Tongue (tissue), 2 donors: ENCODE measurements around the gene YWHAQ. TPM values are rescaled to one million over a fixed set of nuclear protein-coding genes. Genes with fewer than 3 reads are reported as not detected.
"Not testable (repeated sequence)": the region's sequence is repeated elsewhere in the genome, so short reads cannot be mapped to it uniquely, and the experiment has no call there.

Experiments used
- DNase-seq: peaks from one replicate; pipeline ENCODE4 v3.0.0-alpha.2; 2015
- total RNA-seq: library from RNA; depleted of rRNA; stranded (reverse); fragments of >200 nt; gene quantifications from one replicate; pipeline ENCODE4 v1.2.3, GENCODE V29; 2014

Gene YWHAQ
- total RNA-seq, 1 donor from 2014 or later = 178 TPM

DNA sequence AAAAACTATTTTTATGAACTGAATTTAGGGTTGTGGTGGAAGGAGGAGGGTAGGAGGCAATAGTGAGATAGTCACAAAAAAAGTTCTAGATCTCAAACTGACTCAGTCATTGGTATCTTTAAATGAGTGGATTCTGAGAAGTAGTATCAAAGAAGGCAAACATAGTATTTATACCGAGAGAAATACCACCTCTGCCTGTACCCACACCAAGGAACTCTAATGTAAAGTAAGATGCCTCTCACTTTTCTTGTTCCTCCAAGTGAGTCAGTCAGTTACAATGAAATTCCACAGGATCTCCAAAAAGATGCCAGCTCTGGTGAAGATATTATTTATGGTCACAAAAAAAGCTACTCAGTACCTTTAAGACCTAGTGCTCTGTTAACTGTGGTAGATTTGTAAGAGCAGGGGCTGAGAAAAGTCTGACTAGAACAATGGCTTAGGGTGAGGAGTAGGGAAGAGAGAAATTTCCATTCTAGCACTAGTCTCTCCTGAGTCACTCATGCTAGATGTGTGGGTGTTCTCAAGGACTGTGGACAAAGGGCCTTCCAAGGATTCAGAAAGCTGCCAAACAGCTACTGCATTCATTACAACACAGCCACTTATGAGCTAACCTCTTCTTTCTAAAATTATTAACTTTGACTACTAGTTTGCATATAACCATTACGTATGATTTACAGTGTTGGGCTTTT lies 36.3 kb downstream of the YWHAQ start:
- DNase-seq = no peak

DNA sequence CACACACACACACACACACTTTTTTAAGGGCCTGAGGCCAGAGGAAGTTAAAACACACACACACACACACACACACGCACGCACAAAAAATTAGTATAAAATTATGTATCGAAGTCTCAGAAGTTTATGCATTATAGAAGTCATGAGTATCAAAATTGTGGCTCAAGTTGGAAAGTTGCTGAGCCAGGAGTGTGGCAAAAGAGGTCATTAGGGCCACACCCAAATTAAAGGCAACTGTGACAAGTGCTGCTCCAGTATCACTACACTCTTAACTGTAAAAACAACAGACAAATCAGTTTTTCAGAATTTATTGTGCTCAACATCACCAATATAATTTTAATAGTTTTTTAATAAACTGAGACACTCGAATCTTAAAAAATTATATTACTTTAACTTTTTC lies 36.9 kb downstream of the YWHAQ start:
- DNase-seq = no peak

DNA sequence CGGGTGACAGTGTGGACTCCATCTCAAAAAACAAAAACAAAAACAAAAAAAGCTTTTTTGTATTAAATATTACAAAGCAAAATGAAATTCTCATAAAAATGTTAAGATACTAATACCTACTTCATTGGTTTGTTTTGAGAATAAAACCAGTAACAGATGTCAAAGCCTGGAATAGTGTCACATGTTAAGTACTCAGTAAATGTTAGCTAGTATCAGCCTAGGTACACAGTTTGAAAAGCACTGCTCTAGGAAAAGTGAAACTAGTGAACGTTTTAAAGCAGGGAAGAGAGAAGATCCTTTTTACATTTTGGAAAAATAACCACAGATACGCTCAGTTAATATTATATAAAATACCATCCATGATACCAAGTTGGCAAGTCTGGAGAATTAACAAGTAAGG lies 38.1 kb downstream of the YWHAQ start:
- DNase-seq = no peak

DNA sequence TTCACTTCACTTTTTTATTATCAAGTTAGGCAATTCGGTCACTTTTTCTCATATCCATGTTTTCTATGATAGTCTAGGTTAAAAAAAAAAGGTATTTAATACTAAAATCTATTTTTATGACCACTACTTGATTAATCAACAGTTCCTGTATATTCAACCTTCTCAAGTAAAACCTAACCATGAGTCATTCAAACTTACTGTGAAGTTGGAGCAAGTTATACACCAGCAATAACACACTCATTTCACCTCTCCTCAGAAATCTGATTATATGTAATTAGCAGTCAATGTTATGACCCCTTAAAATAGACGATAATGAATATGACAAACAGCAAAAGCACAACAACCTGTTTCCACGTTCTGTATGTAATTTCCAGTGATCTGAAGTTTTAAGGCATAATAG lies 40.2 kb downstream of the YWHAQ start:
- no peak for DNase-seq

DNA sequence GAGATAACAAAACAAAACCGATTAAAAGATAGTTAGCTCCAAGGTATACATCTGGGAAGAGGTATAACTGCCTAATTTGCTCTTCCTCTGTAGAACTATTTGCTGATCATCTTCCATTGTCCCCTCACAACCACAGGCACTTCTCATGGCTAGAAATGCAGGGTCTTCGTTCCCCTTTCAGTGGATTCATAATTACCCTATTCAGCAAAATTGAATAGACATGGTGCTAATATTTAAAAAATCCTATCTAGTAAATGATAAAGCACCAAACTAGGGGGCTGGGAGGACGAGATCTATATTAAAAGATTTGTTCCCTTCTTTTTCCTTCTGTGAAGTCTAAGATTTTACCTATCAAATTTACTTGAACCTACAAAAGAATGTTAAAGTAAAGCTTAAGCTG lies 44.3 kb downstream of the YWHAQ start:
- DNase-seq = no peak

DNA sequence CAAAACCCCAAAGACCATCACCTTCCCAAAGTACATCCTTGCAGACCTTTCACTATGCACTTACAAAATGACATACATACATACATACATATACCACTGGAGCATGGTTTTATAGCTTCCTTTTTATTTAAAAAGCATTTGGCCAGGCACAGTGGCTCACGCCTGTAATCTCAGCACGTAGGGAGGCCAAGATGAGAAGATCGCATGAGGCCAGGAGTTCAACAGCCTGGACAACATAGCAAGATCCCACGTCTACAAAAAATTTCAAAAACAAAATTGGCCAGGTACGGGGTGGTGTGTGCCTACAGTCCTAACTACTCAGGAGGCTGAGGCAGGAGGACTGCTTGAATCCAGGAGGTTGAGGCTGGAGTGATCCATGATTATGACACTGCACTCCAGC lies 45.3 kb downstream of the YWHAQ start:
- no peak for DNase-seq

DNA sequence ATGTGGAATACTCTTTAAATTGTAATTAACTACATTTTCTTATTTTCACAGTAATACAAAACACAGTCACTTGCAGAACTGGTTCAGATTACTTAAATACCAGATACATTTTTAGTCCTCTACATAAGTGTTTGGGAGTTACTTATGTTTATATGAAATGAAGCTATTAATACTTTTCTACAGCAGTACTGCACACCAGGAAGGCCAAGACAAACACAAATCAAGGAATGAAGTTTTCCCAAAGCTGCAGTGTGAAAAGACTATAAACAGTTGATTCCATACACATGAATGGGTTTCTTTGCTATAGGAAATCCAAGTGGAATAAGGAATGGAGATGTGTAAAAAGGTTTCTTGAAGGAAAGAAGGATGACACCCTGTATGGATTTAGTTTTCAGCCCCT lies 45.9 kb downstream of the YWHAQ start:
- not testable (repeated sequence) for DNase-seq

DNA sequence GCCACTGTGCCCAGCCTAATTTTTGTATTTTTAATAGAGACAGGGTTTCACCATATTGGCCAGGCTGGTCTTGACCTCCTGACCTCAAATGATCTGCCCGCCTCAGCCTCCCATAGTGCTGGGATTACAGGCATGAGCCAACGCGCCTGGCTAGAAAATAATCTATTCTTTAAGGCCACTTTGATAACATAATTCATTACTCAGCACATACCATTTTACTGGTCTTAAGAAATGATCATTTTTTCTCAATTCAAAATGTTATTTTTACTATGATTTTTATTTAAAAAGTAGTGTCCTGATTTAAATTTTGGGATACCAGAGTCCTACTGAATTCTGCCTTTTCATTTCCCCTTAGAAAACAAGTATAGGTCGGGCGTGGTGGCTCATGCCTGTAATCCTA lies 48.2 kb downstream of the YWHAQ start:
- DNase-seq = no peak

DNA sequence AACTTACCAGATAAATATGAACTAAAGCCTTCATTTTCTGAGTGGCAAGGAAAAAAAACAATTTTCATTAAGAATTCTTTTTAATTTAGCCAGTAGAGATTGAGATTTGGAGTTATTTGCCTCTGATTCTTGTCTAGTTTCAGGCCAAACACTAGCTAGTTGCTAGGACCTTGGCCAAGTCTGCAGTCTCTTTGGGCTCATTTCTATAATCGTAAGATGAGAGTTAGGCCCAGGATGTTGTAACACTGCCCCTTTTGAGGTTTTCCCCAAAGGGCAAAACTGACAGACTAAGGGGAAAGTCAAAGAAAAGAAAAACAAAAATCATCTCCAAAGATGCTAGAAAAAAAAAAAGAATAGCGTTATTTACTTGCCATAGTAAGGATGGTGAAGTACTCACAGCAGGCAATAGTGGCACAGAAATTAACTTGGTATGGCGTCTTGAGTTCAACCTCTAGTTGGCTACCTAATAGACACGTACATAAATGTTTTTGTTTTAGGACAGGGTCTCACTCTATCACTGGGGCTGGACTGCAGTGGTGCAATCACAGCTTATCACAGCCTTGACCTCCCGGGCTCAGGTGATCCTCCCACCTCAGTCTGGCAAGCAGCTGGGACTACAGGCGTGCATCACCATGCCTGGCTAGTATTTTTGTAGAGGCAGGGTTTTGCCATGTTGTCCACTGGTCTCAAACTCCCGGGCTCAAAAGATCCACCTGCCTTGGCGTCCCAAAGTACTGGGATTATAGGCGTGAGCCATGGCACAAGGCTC lies 52.1 kb downstream of the YWHAQ start:
- no peak for DNase-seq

DNA sequence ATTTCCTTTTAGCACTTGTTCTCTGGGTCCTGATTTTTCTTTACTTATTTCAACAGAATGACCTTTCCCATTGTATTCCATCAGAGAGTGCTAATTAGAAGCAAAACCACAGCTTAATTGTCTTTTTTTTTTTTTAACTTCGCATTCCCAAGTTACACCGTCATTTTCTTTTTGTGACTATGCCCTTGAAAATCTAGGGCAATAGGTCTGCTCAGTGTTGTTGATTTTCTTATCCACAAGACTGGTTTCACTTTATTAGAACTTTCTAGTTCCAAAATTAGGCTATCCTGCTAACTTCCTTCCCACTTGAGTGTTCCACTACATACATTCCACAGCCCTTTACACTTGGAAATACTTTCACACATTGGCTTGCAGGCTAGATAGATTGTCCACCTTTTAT lies 56.5 kb downstream of the YWHAQ start:
- DNase-seq = no peak

DNA sequence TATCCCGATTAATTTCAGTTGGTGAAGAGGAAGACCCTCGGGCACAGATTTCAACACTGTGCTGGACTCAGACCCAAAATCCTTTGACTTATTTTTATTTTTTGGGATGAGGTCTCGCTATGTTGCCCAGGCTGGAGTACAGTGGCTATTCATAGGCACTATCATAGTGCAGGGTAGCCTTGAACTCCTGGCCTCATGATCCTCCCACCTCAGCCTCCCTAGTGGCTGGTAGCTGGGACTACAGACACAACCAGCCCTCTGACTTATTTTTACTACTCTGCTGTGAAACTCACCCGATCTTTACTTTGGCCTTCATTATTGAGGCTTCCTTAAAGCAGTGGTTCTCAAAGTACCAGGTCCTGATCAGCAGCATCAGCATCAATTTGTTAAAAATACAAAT lies 57.0 kb downstream of the YWHAQ start:
- DNase-seq = no peak

DNA sequence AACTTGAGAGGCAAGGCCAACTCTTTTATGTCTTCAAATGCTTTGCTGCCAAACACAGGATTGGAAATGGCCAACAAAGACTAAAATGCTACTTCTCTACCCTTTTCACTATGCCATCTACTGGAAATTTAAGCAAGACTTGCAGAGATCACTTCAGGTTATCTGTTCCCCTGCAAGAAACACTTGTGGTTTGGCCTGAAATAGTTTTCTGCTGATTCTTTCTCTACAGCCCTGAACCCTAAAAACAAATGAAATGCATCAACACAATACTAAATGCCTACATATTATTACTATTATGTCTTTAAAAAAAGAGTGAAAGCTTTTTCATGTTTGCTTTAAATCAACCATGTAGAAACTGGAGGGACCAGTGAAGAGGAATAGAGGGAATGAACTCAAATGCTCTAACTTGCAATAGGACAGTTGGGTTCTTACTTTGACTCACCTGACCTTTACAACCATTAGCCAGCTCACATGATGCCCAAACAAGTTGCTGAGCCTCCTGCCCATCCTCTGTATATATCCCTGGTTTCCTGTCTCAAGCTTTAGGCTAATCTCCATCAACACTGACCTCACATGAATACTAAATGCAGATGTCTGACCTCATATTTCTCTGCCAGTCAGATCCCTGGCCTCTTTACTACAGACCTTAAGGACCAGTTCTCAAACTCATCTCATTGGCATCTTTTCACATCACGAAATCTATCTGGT lies 57.6 kb downstream of the YWHAQ start:
- DNase-seq = no peak

DNA sequence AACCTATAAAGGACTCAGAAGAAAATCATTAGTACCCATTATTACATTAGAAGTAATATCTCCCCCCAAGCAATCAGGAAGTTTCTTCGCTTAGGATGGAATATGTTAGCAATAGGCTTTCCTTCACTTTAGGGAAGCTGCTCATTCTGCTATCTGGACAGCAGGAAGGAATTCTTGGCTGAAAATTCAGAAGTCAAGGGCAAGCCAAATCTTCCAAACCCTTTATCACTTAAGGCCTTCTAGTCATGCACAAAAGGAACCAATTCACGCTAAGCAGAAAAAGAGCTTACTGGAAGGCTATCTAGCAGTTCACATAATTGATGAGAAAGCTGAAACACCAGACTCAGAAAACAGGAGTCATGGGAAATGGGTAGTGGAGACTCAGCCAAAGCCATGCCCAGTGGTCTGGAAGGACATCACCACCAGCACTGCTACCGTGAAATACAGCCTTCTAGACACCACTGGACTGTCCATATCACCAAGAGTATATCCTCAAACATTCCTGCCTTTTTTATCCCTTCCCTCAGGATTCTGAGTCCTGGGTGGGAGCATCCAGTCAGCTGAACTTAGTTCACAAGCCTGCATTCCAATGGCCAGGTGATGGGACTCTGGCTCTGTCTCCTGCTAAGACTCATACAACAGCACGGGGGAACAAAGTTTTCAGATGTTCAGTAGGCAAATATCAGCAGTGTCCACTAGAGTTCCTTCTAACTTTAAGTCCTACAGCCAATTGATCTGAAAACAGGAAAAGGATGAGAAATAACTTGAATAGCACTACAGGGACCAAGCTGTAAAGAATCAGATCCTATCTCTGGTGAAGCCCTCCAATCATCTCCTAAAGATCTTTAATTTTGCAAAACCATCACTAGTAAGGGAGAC lies 60.4 kb downstream of the YWHAQ start:
- no peak for DNase-seq

DNA sequence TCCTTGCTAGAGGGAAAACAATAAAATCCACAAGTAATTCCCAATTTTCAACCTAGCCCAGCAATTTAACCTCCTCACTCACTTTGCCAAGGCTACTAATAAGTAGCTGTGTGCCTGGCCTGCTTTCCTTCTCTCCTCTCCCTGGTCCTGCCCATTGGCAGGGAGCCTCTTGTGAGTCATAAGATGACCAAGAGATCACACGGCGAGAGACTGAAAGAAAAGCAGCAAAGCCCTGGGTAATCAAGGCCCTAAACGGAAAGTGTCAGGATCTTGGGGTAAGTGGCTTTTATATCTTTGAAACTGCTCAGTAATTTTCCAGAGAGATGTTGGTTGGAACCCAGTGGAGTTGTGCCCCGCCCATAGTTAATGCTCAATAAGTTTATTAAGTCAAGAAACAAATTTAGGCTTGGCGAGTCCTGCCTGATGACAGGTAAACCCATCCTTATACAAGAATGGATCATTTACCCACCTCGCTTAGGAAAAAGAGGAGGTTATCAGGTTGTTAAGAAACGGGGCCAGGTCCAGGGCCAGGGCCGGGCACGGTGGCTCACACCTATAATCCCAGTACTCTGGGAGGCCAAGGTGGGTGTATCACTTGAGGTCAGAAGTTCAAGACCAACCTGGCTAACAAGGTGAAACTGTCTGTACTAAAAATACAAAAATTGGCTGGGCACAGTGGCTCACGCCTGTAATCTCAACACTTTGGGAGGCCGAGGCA lies 65.2 kb downstream of the YWHAQ start:
- no peak for DNase-seq

DNA sequence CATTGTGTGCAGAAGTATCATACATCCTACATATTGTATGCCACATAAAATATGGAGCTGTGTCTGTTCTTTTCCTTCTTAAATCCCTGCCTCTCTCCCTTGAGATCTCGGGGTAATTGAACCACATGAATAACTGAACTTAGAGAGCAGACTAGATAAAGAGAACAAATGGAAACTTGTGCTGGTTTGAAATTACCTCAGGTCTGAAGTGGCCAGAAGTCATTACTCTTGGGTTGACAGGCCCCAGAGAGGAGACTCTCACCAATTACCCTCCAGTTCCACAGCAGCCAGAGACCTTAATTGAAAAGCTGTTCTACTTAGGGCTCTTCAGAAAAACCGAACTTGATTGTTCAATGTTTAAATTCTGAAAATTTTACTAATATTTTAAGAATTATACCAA lies 70.2 kb downstream of the YWHAQ start:
- DNase-seq = no peak

DNA sequence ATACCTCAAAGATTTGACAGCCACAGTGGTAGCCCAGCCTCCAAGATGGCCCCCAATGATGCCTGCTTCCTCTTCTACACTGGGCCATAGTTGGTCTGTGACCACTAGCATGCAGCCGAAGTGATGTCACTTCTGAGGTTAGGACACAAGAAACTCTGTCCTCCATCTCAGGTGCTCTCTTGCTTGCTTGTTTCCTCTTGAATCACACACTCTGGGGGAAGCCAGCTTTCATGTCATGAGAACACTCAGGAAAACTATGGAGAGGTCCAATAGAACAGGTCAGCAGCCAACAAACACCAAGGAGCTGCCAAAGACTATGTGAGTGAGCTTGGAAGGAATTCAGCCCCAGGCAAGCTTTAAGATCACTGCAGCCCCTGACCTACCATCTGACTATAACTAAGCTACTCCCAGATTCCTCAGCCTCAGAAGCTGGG lies 71.8 kb downstream of the YWHAQ start:
- no peak for DNase-seq

DNA sequence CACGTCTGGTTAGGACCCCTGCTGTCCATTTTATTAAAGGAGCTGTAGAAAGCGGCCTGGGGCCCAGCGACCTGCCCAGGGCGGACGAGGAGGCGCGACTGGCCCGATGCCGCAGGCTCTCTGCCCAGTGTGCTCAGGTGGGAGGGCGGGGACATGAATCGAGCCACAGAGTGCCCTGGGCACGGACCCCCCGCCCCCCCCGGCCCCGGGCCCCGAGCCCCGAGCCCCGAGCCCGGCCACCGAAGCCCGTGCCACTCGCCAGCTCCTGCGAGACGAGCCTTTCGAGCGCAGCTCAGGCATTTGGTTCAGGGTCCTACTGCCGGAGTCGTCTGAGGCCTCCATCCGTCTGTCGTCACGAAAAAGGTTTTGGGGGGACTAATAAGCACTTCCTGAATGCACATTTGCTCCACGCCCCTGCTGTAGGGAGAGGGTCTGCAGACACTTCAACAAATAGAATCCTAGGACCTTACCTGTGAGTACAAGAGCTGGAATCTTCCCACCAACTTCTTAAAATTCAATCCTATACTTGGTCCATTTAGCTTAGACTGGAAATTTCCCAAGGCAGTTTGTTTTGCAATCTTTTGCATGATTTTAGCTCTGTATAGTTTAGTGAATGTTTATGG lies 74.6 kb downstream of the YWHAQ start:
- DNase-seq = peak; percentile 66

DNA sequence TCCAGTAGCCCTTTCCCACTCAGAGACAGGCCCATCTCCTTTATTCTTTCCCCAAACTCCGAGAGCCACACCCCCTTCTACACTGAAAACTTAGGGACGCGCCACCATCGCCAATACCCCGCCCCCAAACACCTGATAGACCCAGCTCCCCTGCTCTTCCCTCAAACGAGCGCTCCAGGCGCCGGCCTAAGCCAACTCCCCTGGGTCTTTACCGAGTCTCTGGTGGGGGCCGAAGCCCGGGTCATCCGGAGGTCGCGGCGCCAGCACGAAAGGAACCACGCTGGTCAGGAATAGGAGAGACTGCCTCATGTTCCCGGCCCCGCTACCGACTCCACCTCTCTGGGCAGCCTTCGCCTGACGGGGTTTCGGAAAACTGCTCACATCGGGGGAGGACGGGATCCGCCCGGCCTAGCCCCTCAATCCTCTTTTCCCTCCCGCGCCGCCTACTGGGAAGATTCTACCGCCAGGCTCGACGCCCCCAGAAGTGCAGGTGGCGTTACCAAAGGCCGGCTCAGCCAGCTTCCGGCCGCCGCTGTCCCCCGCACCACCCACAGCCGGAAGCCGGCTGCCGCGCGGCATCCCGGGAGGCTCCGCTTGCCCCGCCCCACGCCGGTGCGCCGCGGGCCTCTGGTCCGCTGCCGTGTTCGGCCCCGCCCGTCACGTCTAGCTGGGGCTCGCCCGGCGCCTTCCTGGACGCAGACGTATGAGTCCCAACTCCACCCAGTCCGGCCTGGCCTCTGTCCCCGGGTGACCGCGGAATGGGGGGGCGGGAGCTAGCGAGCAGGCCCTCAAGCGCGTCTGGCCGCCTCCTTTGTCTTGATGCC lies 75.3 kb downstream of the YWHAQ start, which contains the start of gene ADAM17:
Gene ADAM17, minus strand, starts transcription at position 534 of the 824 bp plus-strand sequence. Its CDS starts 225 bp downstream, at position 309.
- DNase-seq = peak; percentile 98

DNA sequence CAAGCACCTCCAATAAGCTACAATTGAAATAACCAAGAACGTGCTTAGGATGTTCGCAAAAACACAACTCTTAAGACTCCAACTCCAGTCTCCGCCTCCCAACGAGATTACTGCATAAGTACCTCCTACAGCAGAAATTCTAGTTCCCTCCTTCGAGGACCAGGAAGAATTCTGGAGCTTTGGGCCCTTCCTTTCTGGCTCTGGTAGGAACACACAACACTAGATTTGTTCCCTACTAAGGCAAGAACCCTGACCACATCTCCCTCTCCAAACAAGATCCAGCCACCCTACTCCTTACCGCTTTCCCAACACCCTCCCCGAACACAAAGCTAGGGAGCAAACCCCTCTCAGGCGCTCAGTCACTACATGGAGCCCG lies 75.9 kb downstream of the YWHAQ start:
- peak; percentile 85 for DNase-seq
